ENCODE measurements around the gene ACY1. TPM values are rescaled to one million over a fixed set of nuclear protein-coding genes. Genes with fewer than 3 reads are reported as not detected.

ACY1 gene
- total and polyA plus RNA-seq, 2 donors (not counting 3 experiments of a cell fraction or from before 2014, with no cell fraction given), result 13.4 to 32.9 TPM

DNA sequence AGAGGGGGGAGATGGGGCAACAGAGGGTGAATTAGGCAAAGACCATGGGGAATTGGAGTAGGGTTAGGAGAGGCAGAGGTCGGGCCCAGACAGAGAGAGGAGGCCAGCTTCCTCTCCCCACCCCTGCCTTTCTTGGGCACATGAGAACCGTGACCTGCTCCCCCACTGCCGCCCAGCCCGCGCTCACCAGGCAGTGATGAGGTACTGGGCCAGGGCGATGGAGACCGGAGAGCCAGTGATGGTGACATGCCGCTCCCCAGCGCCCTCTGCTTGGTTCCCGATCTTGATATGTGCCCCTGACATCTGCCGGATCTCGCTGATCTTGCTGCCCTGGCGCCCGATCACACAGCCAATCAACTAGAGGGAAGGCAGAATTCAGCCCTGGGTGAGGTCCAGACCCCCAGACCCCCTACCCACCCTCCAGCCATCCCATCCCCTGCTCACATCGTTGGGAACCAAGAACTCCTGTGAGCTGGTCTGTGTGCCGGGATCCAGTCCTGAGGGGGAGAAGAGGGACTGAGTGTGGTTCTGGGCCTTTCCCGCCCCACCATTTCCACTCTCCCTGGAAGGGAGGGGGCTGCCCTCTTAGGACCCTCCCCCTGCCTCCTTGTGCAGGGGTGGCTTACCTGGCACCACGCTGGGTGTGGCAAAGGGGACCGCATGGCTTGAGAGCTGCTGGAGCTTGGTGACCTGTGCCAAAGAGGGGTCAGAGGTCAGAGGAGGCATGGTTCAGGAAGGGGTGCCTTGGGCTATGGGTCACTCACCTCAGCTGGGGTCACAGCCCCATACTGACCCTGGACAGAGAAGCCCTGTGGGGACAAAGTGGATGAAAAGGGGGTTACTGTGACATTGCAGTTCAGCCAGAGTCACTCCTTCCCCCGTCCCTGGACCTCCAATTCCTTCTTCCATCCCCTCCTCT, 24.5 kb upstream of the ACY1 start:
- no peaks in the 10 kb centered on the region for H3K9me1 ChIP-seq (replicated peaks; ENCODE audit: control insufficient read depth, extremely low read depth, insufficient read depth, low read length)
- no peak overlapping the region for H3K9ac ChIP-seq (replicated peaks; ENCODE audit: extremely low read depth, insufficient read depth, low read length)
- no peak for FAIRE-seq
- H3K9me3 ChIP-seq (replicated peaks; ENCODE audit: control insufficient read depth, insufficient read depth, low read length), result no peaks in the 10 kb centered on the region
- TF ChIP-seq JUN (IDR thresholded peaks at IDR 0.05; ENCODE audit: borderline replicate concordance, insufficient read depth, insufficient read length, low read depth), result no peak
- TF ChIP-seq GATA2 (IDR thresholded peaks at IDR 0.05; ENCODE audit: insufficient read depth, insufficient read length, low read depth, low read length), result no peak
- no peak for TF ChIP-seq CTCF (IDR thresholded peaks at IDR 0.05; ENCODE audit: extremely low read depth in 1 of 2, insufficient read depth in 1 of 2, low read depth in 1 of 2, low read length in 2 of 2)
- H3K36me3 ChIP-seq (ENCODE audit: control insufficient read depth in 2 of 2, extremely low read depth in 1 of 2, insufficient read depth in 2 of 2, low read length in 2 of 2), result peaks cover 0 to 2% of the 10 kb centered on the region in 2 experiments
- no peaks in the 10 kb centered on the region for H4K20me1 ChIP-seq (replicated peaks; ENCODE audit: control insufficient read depth, extremely low read depth, insufficient read depth, low read length)
- intact Hi-C loops (cut with micrococcal nuclease), result no loop called here
- no peak overlapping the region for H2AFZ ChIP-seq (ENCODE audit: low read depth, low read length)
- peaks cover 6 to 10% of the 10 kb centered on the region in 2 experiments for H3K27me3 ChIP-seq (ENCODE audit: control insufficient read depth in 2 of 2, insufficient read depth in 2 of 2, low read length in 2 of 2)
- H3K79me2 ChIP-seq (ENCODE audit: control insufficient read depth, insufficient read depth, low read length), result no peaks in the 10 kb centered on the region
- ChIA-PET POLR2A (no interaction called here), CTCF (interaction anchor here (1.0 to 2.1 kb wide), 4 partner anchors 9 to 24 kb away, joined by 3 to 14 read pairs (median 8); partner anchors contain the start of genes ABHD14B, PARP3, PCBP4 and RRP9)
- no TSS peak for BruUV-seq (replicated peaks)
- H3K4me2 ChIP-seq (ENCODE audit: insufficient read depth, low read length), result no peak overlapping the region
- no peak for DNase-seq (ENCODE audit: low read depth, low spot score)
- no peak overlapping the region for H3K27ac ChIP-seq (ENCODE audit: insufficient read depth, low read depth, low read length)
- dilution Hi-C loops (cut with MboI; ENCODE audit: extremely low pct_ligation_motif_present, low sequenced_read_pairs), result no loop called here
- H3K4me3 ChIP-seq (replicated peaks in 1 of 3; ENCODE audit: insufficient read depth in 1 of 3, low read depth in 1 of 3, low read length in 3 of 3), result no peak overlapping the region
- H3K4me1 ChIP-seq (ENCODE audit: control insufficient read depth, extremely low read depth, insufficient read depth, low read length), result no peaks in the 10 kb centered on the region

All from endothelial cell of umbilical vein (primary cell).